Measurements from ENCODE around the gene IFIT2.
A peak's percentile ranks its signal among the peaks of the same experiment; 100 is the strongest.
"Not testable (repeated sequence)": the region's sequence is repeated elsewhere in the genome, so short reads cannot be mapped to it uniquely, and the experiment has no call there.

Gene IFIT2

DNA sequence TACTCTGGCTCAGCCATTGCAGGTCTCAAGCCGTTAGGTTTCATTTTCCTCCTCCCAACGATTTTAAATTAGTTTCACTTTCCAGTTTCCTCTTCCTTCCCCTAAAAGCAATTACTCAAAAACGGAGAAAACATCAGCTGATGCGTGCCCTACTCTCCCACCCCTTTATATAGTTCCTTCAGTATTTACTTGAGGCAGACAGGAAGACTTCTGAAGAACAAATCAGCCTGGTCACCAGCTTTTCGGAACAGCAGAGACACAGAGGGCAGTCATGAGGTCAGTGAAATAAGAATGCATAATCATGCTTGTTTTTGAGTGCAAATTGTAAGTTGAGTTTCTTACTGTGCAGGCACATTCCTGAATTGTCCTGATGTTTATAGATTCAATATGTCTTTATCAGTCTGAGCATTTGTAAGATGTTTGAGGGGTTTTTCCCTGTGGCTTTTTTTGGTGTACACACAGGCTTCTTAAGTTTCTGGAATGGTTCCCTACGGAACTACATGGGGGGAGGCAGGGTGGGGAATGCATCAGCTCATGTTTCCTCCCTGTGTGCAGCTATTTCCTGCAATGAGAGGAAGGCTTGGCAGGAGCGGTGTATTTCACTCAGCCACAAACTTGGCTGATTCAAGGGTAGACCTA is 26.1 kb downstream of the IFIT2 start, which contains the start of gene IFIT3:
IFIT3 (plus strand) TSS at position 195 of the 639 bp plus-strand sequence; CDS start at position 272, 77 bp downstream.
- DNase-seq (ENCODE audit: low read depth, low spot score): peak; percentile 83
- H3K4me3 ChIP-seq (ENCODE audit: low read depth, low read length): peak within 1 kb of the TSS; percentile 61
- ChIA-PET POLR2A (interaction anchor here (0.9 to 1.0 kb wide), 2 partner anchors 9 to 24 kb away, joined by 3 read pairs; no protein-coding TSS in a partner anchor), CTCF (interaction anchor here (1.3 to 1.6 kb wide), 3 partner anchors 15 to 41 kb away, joined by 3 to 9 read pairs (median 4); no protein-coding TSS in a partner anchor)
- TF ChIP-seq, protein P1, sequence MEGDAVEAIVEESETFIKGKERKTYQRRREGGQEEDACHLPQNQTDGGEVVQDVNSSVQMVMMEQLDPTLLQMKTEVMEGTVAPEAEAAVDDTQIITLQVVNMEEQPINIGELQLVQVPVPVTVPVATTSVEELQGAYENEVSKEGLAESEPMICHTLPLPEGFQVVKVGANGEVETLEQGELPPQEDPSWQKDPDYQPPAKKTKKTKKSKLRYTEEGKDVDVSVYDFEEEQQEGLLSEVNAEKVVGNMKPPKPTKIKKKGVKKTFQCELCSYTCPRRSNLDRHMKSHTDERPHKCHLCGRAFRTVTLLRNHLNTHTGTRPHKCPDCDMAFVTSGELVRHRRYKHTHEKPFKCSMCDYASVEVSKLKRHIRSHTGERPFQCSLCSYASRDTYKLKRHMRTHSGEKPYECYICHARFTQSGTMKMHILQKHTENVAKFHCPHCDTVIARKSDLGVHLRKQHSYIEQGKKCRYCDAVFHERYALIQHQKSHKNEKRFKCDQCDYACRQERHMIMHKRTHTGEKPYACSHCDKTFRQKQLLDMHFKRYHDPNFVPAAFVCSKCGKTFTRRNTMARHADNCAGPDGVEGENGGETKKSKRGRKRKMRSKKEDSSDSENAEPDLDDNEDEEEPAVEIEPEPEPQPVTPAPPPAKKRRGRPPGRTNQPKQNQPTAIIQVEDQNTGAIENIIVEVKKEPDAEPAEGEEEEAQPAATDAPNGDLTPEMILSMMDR (IDR thresholded peaks at IDR 0.05; ENCODE audit: insufficient read depth, low read length, missing control alignments): no peak

- POLR2A ChIA-PET: no interaction called here
- DNase-seq (ENCODE audit: low read depth, low spot score): no peak
- CTCF ChIA-PET: no interaction called here
- TF ChIP-seq, protein P1 (IDR thresholded peaks at IDR 0.05; ENCODE audit: insufficient read depth, low read length, missing control alignments): no peak
- H3K4me3 ChIP-seq (ENCODE audit: low read depth, low read length): no peak overlapping the region
Measured at GRCh38 chr10:89329151-89329550, 27.3 kb downstream of the IFIT2 start.

DNA sequence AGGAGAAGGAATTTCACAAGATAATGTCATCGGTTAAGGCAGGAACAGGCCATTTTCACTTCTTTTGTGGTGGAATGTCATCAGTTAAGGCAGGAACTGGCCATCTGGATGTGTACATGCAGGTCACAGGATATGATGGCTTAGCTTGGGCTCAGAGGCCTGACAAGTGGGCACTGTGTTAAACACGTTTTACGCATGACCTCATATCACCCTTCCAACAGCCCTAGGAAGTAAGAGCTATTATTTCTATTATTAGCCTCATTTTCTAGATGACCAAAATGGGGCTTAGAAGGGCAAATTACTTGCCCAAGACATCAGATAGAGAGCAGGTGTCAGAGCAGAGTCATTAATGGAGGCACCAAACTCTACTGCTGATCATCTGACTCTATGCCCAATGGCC is 28.2 kb downstream of the IFIT2 start:
- CTCF ChIA-PET: interaction anchor here (0.6 kb wide), 1 partner anchor 53 kb away, joined by 3 read pairs; no protein-coding TSS in a partner anchor
- H3K4me3 ChIP-seq (ENCODE audit: low read depth, low read length); DNase-seq (ENCODE audit: low read depth, low spot score); POLR2A ChIA-PET: not testable (repeated sequence)

GRCh38 chr10:89330537-89331212 is 28.8 kb downstream of the IFIT2 start:
- DNase-seq (ENCODE audit: low read depth, low spot score): no peak
- ChIA-PET CTCF (interaction anchor here (0.6 to 1.7 kb wide), 2 partner anchors 10 to 54 kb away, joined by 3 to 4 read pairs; no protein-coding TSS in a partner anchor), POLR2A (no interaction called here)
- TF ChIP-seq, protein P1 (IDR thresholded peaks at IDR 0.05; ENCODE audit: insufficient read depth, low read length, missing control alignments): no peak
- no peak overlapping the region for H3K4me3 ChIP-seq (ENCODE audit: low read depth, low read length)

- POLR2A ChIA-PET; DNase-seq (ENCODE audit: low read depth, low spot score): not testable (repeated sequence)
- 0 out of 2 replicates have a peak overlapping the region, but pooled peaks have one; percentile 49 for H3K4me3 ChIP-seq (ENCODE audit: low read depth, low read length)
- CTCF ChIA-PET: interaction anchor here (0.6 to 1.7 kb wide), 3 partner anchors 9 to 171 kb away, joined by 3 to 4 read pairs (median 4); no protein-coding TSS in a partner anchor
Measured at GRCh38 chr10:89331487-89332122, 29.8 kb downstream of the IFIT2 start.

DNA sequence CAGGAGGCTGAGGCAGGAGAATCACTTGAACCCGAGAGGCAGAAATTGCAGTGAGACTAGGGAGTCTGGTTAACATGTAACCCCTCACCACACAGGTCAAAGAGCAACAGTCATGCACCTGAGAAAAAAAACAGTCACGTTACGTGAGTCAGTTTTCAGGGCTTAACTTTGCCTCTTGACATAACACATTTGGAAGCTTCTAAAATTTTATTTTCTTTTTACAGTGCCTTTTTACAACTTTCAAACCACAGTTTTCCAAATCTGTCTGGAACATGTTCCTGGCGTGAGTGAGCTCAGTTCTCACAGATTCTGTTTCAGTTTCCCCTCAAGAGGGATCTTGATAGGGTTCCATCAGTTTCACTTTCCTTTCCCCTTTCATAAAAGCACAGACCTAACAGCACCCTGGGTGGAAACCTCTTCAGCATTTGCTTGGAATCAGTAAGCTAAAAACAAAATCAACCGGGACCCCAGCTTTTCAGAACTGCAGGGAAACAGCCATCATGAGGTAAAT is 30.3 kb downstream of the IFIT2 start:
- ChIA-PET CTCF (interaction anchor here (0.7 to 1.7 kb wide), 3 partner anchors 9 to 33 kb away, joined by 3 to 4 read pairs (median 3); no protein-coding TSS in a partner anchor), POLR2A (no interaction called here)
- H3K4me3 ChIP-seq (ENCODE audit: low read depth, low read length): peak overlapping the region; percentile 49
- no peak for DNase-seq (ENCODE audit: low read depth, low spot score)
- TF ChIP-seq, protein P1 (IDR thresholded peaks at IDR 0.05; ENCODE audit: insufficient read depth, low read length, missing control alignments): no peak

- TF ChIP-seq, protein P1 (IDR thresholded peaks at IDR 0.05; ENCODE audit: insufficient read depth, low read length, missing control alignments): no peak
- no peak for DNase-seq (ENCODE audit: low read depth, low spot score)
- no peak overlapping the region for H3K4me3 ChIP-seq (ENCODE audit: low read depth, low read length)
- ChIA-PET POLR2A (no interaction called here), CTCF (interaction anchor here (0.7 to 1.1 kb wide), 3 partner anchors 11 to 54 kb away, joined by 3 to 4 read pairs (median 3); no protein-coding TSS in a partner anchor)
Measured at GRCh38 chr10:89335226-89335625, 33.4 kb downstream of the IFIT2 start.
